Nucleus accumbens (tissue), 56 donors: ENCODE results near the gene WDPCP.
"Not testable (repeated sequence)": the region's sequence is repeated elsewhere in the genome, so short reads cannot be mapped to it uniquely, and the experiment has no call there.

Source experiments
- DNase-seq, 56 donors: peaks; one replicate each; lab custom pipeline; 2025; lab: John Stamatoyannopoulos, UW

The WDPCP gene

GRCh38 chr2:63272560-63272959 is 315.7 kb downstream of the WDPCP start:
- DNase-seq: no peak

GRCh38 chr2:63270717-63271116 is 317.6 kb downstream of the WDPCP start:
- DNase-seq: no peak

- DNase-seq: no peak
Measured at GRCh38 chr2:63268946-63269345, 319.3 kb downstream of the WDPCP start.

- no peak for DNase-seq
Measured at GRCh38 chr2:63261137-63261621, 327.1 kb downstream of the WDPCP start.

GRCh38 chr2:63257473-63257872 is 330.8 kb downstream of the WDPCP start:
- no peak for DNase-seq

GRCh38 chr2:63249161-63249560 is 339.1 kb downstream of the WDPCP start:
- no peak for DNase-seq

GRCh38 chr2:63242747-63243146 is 345.5 kb downstream of the WDPCP start:
- DNase-seq: no peak

- DNase-seq: no peak
Measured at GRCh38 chr2:63225964-63226686, 362.2 kb downstream of the WDPCP start.

- no peak for DNase-seq
Measured at GRCh38 chr2:63218800-63219526, 369.3 kb downstream of the WDPCP start.

GRCh38 chr2:63195310-63195709 is 393.0 kb downstream of the WDPCP start:
- no peak for DNase-seq

- no peak for DNase-seq
Measured at GRCh38 chr2:63194175-63194574, 394.1 kb downstream of the WDPCP start.

- no peak for DNase-seq
Measured at GRCh38 chr2:63192889-63193774, 395.1 kb downstream of the WDPCP start.

GRCh38 chr2:63192169-63192888 is 395.9 kb downstream of the WDPCP start:
- DNase-seq: no peak

- DNase-seq: peak in 1 of 56 donors; percentile 0
Measured at GRCh38 chr2:63189026-63189425, 399.3 kb downstream of the WDPCP start.

GRCh38 chr2:63186331-63186730 is 401.9 kb downstream of the WDPCP start:
- no peak for DNase-seq

GRCh38 chr2:63163161-63163820 is 425.0 kb downstream of the WDPCP start:
- no peak for DNase-seq

GRCh38 chr2:63159262-63159661 is 429.0 kb downstream of the WDPCP start:
- no peak for DNase-seq

- DNase-seq: not testable (repeated sequence)
Measured at GRCh38 chr2:63136683-63137082, 451.6 kb downstream of the WDPCP start.

GRCh38 chr2:63132020-63132419 is 456.3 kb downstream of the WDPCP start:
- no peak for DNase-seq

GRCh38 chr2:63131196-63131595 is 457.1 kb downstream of the WDPCP start:
- DNase-seq: no peak
